ENCODE results near the gene CREB5. TPM values are rescaled to one million over a fixed set of nuclear protein-coding genes. Genes with fewer than 3 reads are reported as not detected.

CREB5 gene
- total and polyA plus RNA-seq, 9 donors = 16.0 to 46.2 (median 28.5) TPM

DNA sequence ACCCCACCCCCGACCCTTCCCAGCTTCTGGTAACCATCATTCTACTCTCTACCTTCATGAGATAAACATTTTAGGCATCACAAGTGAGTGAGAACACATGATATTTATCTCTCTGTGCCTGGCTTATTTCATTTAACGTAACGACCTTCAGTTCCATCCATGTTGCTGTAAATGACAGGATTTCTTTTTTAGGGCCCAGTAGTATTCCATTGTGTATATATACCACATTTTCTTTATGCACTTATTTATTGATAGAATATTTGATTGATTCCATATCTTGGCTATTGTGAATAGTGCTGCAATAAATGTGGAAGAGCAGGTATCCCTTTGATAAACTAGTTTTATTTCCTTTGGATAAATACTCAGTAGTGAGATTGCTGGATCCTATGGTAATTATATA is 112.7 kb downstream of the CREB5 start:
- Histone ChIP-seq H3K4me3 (ENCODE audit: low read length) (no peak overlapping the region), H3K27ac (ENCODE audit: low read length) (no peak overlapping the region), H3K36me3 (ENCODE audit: control insufficient read depth, insufficient read depth, low read length) (peaks cover 8% of the 10 kb centered on the region), H3K27me3 (ENCODE audit: control insufficient read depth, insufficient read depth, low read length) (no peaks in the 10 kb centered on the region), H3K4me1 (ENCODE audit: control insufficient read depth, insufficient read depth, low read length) (peaks cover 6% of the 10 kb centered on the region), H3K9me3 (replicated peaks; ENCODE audit: control insufficient read depth, low read depth, low read length) (peaks cover 2% of the 10 kb centered on the region)
- no CpG with 5 or more reads among the region's 3 CpGs for WGBS (ENCODE audit: insufficient coverage)
- no peak for DNase-seq

DNA sequence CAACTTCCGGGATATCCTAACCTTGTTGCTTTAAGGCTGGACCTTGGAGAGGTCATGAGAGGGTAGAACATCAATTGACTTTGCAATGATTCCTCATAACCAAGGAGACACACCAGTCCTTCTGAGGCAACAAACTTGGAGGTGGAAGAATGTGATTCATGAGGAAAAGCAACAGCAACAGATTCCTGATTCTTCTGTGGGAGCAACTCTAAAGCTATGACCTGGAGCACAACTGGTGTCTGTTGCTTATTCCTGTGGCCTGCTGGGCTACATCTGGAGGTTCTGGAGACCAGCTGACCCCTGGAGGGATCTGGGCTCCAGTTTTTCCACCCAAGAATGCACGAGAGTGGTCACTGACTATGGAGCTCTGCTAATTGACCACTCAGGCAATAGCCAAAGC is 116.6 kb downstream of the CREB5 start:
- peaks cover 6% of the 10 kb centered on the region for H3K36me3 ChIP-seq (ENCODE audit: control insufficient read depth, insufficient read depth, low read length)
- H3K4me3 ChIP-seq (ENCODE audit: low read length) = no peak overlapping the region
- 60% methylated on average over 1 of the region's 2 CpGs for WGBS (ENCODE audit: insufficient coverage)
- peaks cover 15% of the 10 kb centered on the region for H3K4me1 ChIP-seq (ENCODE audit: control insufficient read depth, insufficient read depth, low read length)
- H3K27ac ChIP-seq (ENCODE audit: low read length) = no peak overlapping the region
- H3K9me3 ChIP-seq (replicated peaks; ENCODE audit: control insufficient read depth, low read depth, low read length) = peaks cover 23% of the 10 kb centered on the region
- H3K27me3 ChIP-seq (ENCODE audit: control insufficient read depth, insufficient read depth, low read length) = no peaks in the 10 kb centered on the region
- DNase-seq = no peak

DNA sequence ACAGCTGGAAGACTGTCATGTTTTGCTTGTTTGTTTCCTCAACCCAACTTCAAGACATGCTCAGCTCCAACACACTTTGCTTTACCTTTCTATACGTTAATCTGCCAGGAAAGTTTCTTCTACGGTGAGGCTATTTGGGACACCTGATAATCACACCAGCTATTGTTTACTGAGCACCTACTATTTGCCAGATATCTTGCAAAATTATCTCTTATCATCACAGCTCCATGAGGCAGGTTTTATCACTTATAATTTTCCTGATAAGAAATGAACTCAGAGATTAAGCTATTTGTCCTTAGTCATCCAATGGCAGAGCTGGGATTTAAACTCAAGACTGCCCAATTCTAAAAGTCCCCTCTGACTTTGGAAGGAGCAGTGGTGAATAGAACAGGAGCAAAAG is 117.4 kb downstream of the CREB5 start:
- no peak for DNase-seq
- no peak overlapping the region for H3K27ac ChIP-seq (ENCODE audit: low read length)
- peaks cover 23% of the 10 kb centered on the region for H3K9me3 ChIP-seq (replicated peaks; ENCODE audit: control insufficient read depth, low read depth, low read length)
- 100% methylated on average over 2 of the region's 2 CpGs for WGBS (ENCODE audit: insufficient coverage)
- H3K27me3 ChIP-seq (ENCODE audit: control insufficient read depth, insufficient read depth, low read length) = no peaks in the 10 kb centered on the region
- no peak overlapping the region for H3K4me3 ChIP-seq (ENCODE audit: low read length)
- H3K4me1 ChIP-seq (ENCODE audit: control insufficient read depth, insufficient read depth, low read length) = peaks cover 21% of the 10 kb centered on the region
- H3K36me3 ChIP-seq (ENCODE audit: control insufficient read depth, insufficient read depth, low read length) = peaks cover 6% of the 10 kb centered on the region

DNA sequence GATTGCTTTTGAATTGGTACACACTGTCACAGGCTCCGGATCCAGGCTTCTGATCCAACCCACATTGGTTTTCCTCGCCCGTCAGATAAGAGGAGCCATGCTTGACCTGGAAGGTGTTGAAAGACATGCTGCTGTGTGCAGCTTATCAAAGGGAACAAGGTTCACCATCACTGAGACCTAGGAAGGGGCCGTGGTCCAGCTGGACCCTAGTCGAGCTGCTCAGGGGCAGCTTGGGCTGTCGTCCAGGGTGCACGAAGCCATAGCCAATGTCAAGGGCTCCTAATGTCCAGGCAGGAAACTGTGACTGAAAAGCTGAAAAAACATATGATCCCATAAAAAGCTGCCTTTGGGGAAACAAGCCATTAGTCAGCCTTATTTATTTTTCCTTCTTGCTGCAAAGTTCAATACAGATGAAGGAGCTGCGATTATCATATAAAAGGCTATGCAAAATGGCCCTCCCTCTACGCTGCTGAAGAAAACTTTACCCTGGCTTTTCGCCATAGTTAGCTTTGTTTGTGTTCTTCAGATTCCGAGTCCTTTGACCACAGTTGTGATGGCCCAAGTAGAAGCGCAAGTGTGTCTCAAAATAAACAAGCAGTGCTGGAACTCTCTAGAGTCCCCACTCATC is 118.0 kb downstream of the CREB5 start:
- Histone ChIP-seq H3K9me3 (replicated peaks; ENCODE audit: control insufficient read depth, low read depth, low read length) (peaks cover 23% of the 10 kb centered on the region), H3K4me1 (ENCODE audit: control insufficient read depth, insufficient read depth, low read length) (peaks cover 24% of the 10 kb centered on the region), H3K27ac (ENCODE audit: low read length) (peak overlapping the region; percentile 47), H3K4me3 (ENCODE audit: low read length) (no peak overlapping the region), H3K27me3 (ENCODE audit: control insufficient read depth, insufficient read depth, low read length) (no peaks in the 10 kb centered on the region), H3K36me3 (ENCODE audit: control insufficient read depth, insufficient read depth, low read length) (peaks cover 6% of the 10 kb centered on the region)
- DNase-seq = peak; percentile 77
- WGBS (ENCODE audit: insufficient coverage) = 49% methylated on average over 6 of the region's 12 CpGs

DNA sequence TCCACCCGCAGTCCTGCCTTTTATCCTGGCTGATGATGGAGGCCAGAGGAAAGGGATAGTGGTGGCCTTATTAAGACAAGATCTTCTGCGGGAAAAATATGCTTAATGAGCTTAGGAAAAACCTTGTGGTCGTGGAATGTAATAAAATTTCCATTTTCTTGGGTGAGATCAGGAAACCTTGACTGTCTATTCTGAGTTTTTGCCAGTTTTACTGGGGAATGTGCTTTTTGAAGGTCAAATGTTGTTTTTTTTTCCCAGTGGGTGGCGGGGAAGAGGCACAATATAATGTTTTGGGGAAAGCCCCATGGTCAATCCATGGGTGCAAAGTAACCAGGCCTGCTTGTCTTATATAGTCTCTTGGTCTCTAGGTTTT is 118.5 kb downstream of the CREB5 start:
- peaks cover 23% of the 10 kb centered on the region for H3K9me3 ChIP-seq (replicated peaks; ENCODE audit: control insufficient read depth, low read depth, low read length)
- H3K27ac ChIP-seq (ENCODE audit: low read length) = peak overlapping the region; percentile 47
- no peak for DNase-seq
- peaks cover 6% of the 10 kb centered on the region for H3K36me3 ChIP-seq (ENCODE audit: control insufficient read depth, insufficient read depth, low read length)
- H3K27me3 ChIP-seq (ENCODE audit: control insufficient read depth, insufficient read depth, low read length) = no peaks in the 10 kb centered on the region
- H3K4me3 ChIP-seq (ENCODE audit: low read length) = no peak overlapping the region
- peaks cover 24% of the 10 kb centered on the region for H3K4me1 ChIP-seq (ENCODE audit: control insufficient read depth, insufficient read depth, low read length)
- WGBS (ENCODE audit: insufficient coverage) = 56% methylated on average over 2 of the region's 4 CpGs

DNA sequence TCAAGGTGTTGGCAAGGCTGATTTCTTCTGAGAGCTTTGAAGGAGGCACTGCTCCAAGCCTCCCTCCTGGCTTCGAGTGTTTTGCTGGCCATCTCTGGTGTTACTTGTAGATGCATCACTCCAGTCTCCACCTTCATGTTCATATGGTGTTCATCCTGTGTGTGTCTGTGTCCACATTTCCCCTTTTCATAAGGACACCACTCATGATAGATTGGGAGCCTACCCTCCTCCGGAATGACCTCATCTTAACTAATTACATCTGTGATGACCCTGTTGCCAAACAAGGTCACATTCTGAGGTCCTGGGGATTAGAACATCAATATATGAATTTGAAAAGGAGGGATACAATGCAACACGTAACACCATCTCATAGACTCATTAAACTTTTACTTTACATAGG is 119.0 kb downstream of the CREB5 start:
- H3K4me1 ChIP-seq (ENCODE audit: control insufficient read depth, insufficient read depth, low read length) = peaks cover 29% of the 10 kb centered on the region
- H3K4me3 ChIP-seq (ENCODE audit: low read length) = no peak overlapping the region
- peaks cover 23% of the 10 kb centered on the region for H3K9me3 ChIP-seq (replicated peaks; ENCODE audit: control insufficient read depth, low read depth, low read length)
- H3K27me3 ChIP-seq (ENCODE audit: control insufficient read depth, insufficient read depth, low read length) = no peaks in the 10 kb centered on the region
- DNase-seq = no peak
- no peak overlapping the region for H3K27ac ChIP-seq (ENCODE audit: low read length)
- peaks cover 6% of the 10 kb centered on the region for H3K36me3 ChIP-seq (ENCODE audit: control insufficient read depth, insufficient read depth, low read length)
- WGBS (ENCODE audit: insufficient coverage) = no CpG with 5 or more reads among the region's 3 CpGs

DNA sequence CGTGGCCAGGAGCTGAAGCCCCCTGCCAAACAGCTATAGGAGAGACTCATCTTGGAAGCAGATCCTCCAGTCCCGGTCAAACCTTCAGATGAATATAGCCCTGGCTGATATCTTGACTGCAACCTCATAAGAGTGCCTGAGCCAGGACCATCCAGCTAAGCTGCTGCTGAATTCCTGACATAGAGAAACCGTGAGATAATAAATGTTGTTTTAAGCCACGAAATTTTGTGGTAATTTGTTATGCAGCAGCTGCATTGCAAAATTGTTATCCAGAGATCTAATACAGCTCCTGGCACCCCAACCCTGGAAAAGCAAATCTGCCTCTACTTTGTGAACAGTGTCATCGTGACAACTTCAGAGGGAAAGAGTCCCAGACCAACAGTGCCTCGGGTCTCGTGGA is 119.9 kb downstream of the CREB5 start:
- peak; percentile 60 for DNase-seq
- 75% methylated on average over 4 of the region's 7 CpGs for WGBS (ENCODE audit: insufficient coverage)
- Histone ChIP-seq H3K36me3 (ENCODE audit: control insufficient read depth, insufficient read depth, low read length) (peaks cover 6% of the 10 kb centered on the region), H3K4me1 (ENCODE audit: control insufficient read depth, insufficient read depth, low read length) (peaks cover 30% of the 10 kb centered on the region), H3K27ac (ENCODE audit: low read length) (no peak overlapping the region), H3K9me3 (replicated peaks; ENCODE audit: control insufficient read depth, low read depth, low read length) (peaks cover 23% of the 10 kb centered on the region), H3K4me3 (ENCODE audit: low read length) (no peak overlapping the region), H3K27me3 (ENCODE audit: control insufficient read depth, insufficient read depth, low read length) (no peaks in the 10 kb centered on the region)

DNA sequence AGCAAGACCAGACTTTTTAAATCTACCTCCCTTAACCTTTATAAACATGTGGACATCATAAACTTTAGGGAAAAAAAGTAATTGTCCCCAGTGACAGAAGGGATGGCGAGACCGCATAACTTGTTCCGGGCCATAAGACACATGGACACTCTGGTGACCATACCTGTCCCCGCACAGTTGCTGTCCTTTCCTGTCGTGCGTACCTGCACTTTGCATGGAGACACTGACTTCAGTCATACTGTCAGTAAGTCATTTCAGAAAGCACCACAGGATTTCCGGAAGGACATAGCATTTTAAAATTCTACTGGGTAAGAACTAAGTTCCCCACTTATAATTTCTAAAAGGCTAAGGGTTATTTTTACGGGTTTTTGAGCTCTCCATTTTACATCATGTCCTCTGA is 120.9 kb downstream of the CREB5 start:
- no peak for DNase-seq
- 89% methylated on average over 6 of the region's 8 CpGs for WGBS (ENCODE audit: insufficient coverage)
- H3K27ac ChIP-seq (ENCODE audit: low read length) = peak overlapping the region; percentile 79

DNA sequence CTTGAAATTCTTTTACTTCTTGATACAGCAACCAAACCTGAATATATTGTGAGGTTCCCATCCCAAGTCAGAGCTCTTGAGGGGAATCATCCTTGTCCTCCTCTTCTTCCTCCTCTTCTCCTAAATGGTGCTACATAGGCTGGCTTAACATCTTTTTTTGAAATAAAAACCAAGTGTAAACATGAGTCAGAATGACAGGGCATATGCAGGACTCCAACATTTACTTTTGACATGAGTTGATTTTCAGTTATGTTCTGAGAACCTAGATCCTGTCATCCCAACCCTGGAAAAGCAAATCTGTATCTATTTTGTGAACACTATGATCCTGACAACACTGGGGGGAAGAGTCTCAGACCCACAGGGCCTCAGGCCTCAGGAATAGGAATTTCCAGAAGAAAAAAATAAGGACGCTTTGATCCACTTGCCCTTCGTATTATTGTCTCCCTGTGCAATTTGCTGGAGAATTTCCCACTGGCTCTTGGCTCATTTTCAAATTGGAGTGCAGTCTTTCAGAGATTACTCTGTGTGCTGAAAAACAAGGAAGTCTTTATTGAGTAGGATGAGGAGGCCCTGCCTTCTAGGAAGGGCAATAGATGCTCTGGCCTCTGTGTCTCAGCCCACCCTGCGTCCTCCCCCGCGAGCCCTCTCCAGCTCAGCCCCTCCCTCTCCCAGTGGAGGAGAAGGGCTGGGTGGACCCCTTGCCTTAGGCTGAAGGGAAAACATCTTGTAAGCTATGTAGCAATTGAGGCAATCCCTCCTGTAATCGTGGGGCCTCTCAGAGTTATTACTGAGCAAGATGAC is 121.6 kb downstream of the CREB5 start:
- Histone ChIP-seq H3K9me3 (replicated peaks; ENCODE audit: control insufficient read depth, low read depth, low read length) (peaks cover 23% of the 10 kb centered on the region), H3K27me3 (ENCODE audit: control insufficient read depth, insufficient read depth, low read length) (no peaks in the 10 kb centered on the region), H3K4me1 (ENCODE audit: control insufficient read depth, insufficient read depth, low read length) (peaks cover 30% of the 10 kb centered on the region), H3K36me3 (ENCODE audit: control insufficient read depth, insufficient read depth, low read length) (peaks cover 2% of the 10 kb centered on the region), H3K27ac (ENCODE audit: low read length) (peak overlapping the region; percentile 79), H3K4me3 (ENCODE audit: low read length) (no peak overlapping the region)
- DNase-seq = peak; percentile 93
- 16% methylated on average over 3 of the region's 6 CpGs for WGBS (ENCODE audit: insufficient coverage)

More for the DNA sequence above, 120.9 kb downstream of the CREB5 start:
- Histone ChIP-seq H3K4me1 (ENCODE audit: control insufficient read depth, insufficient read depth, low read length) (peaks cover 30% of the 10 kb centered on the region), H3K9me3 (replicated peaks; ENCODE audit: control insufficient read depth, low read depth, low read length) (peaks cover 23% of the 10 kb centered on the region), H3K27me3 (ENCODE audit: control insufficient read depth, insufficient read depth, low read length) (no peaks in the 10 kb centered on the region), H3K36me3 (ENCODE audit: control insufficient read depth, insufficient read depth, low read length) (peaks cover 4% of the 10 kb centered on the region), H3K4me3 (ENCODE audit: low read length) (no peak overlapping the region)

DNA sequence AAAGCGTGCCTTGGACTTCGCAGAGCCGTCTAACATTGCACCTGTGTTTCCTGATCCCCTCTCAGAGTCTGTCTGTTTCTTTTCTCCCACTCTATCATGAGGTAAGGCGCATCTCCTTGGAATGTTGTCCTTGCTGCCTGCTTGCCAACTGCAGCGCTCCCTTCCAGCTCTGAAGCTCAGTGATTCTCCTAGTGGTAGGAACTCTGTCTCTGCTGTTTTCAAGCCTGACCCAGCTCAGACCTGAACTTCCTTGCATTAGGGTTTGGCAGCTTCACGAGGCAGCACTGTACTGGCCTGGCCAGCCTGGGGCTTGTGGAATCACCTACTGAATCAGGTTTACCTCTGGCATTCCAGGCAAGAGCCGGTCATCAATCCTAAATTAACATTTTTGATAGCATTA is 123.9 kb downstream of the CREB5 start:
- Histone ChIP-seq H3K4me1 (ENCODE audit: control insufficient read depth, insufficient read depth, low read length) (peaks cover 22% of the 10 kb centered on the region), H3K27ac (ENCODE audit: low read length) (no peak overlapping the region), H3K36me3 (ENCODE audit: control insufficient read depth, insufficient read depth, low read length) (no peaks in the 10 kb centered on the region), H3K4me3 (ENCODE audit: low read length) (no peak overlapping the region), H3K9me3 (replicated peaks; ENCODE audit: control insufficient read depth, low read depth, low read length) (peaks cover 9% of the 10 kb centered on the region), H3K27me3 (ENCODE audit: control insufficient read depth, insufficient read depth, low read length) (no peaks in the 10 kb centered on the region)
- WGBS (ENCODE audit: insufficient coverage) = 22% methylated on average over 6 of the region's 7 CpGs
- peak; percentile 85 for DNase-seq

Data from muscle of leg (tissue), 11 donors.